GM21423 (cell line): ENCODE measurements around the gene AFAP1L2.

Experiments
- ATAC-seq: cut with Tn5 transposase; IDR thresholded peaks from one replicate; pipeline ENCODE4 v1.9.1; 2021; ENCODE audit warnings: mild to moderate bottlenecking, moderate library complexity; ENCODE audit not compliant: unreplicated experiment

AFAP1L2 gene, protein sequence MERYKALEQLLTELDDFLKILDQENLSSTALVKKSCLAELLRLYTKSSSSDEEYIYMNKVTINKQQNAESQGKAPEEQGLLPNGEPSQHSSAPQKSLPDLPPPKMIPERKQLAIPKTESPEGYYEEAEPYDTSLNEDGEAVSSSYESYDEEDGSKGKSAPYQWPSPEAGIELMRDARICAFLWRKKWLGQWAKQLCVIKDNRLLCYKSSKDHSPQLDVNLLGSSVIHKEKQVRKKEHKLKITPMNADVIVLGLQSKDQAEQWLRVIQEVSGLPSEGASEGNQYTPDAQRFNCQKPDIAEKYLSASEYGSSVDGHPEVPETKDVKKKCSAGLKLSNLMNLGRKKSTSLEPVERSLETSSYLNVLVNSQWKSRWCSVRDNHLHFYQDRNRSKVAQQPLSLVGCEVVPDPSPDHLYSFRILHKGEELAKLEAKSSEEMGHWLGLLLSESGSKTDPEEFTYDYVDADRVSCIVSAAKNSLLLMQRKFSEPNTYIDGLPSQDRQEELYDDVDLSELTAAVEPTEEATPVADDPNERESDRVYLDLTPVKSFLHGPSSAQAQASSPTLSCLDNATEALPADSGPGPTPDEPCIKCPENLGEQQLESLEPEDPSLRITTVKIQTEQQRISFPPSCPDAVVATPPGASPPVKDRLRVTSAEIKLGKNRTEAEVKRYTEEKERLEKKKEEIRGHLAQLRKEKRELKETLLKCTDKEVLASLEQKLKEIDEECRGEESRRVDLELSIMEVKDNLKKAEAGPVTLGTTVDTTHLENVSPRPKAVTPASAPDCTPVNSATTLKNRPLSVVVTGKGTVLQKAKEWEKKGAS

GRCh38 chr10:114404171-114405010 is at the start of gene AFAP1L2:
AFAP1L2 (minus strand) TSS chr10:114404502; CDS start chr10:114404455, 47 bp downstream.
- no peak for ATAC-seq

DNA sequence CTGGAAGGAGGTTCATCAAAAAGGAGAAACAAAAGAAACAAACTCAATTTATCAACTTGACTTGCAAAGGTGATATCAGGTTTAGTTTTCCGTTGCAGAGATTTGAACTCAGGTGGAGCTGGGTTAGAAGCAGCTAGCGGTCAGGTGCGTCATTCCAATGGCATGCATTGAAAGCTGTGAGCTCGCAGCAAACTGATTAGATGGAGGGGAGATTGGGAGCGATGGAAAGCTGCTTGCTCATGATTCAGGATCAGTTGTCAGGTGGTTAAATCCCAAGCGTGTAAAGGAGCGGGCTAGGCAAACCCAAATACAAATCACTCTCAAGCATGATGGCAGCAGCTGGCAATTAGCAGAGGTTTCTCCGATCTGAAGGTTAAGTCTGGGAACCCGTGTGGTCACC is 49.3 kb upstream of the AFAP1L2 start:
- ATAC-seq = no peak

DNA sequence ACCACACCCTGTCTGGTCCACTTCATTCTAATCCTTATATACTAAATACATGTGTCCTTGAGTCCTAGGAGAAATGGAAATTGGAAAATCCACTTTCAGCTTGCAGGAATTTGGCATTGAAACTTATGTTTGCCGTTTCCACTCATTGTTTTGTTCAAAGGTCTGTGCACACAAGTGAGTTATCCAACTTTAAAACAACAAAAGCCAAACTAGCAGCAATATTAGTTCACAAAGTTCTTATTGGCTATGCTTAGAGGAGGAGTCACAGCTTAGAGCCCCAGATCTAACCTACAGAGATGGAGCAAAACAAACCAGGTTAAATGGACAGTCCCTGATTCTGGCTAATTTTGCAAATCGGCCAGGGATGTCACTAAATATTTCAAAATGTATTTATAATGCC is 44.6 kb upstream of the AFAP1L2 start:
- ATAC-seq = no peak

- no peak for ATAC-seq
Observed at GRCh38 chr10:114445332-114445731, 41.0 kb upstream of the AFAP1L2 start.

GRCh38 chr10:114444819-114445218 is 40.5 kb upstream of the AFAP1L2 start:
- ATAC-seq = no peak

DNA sequence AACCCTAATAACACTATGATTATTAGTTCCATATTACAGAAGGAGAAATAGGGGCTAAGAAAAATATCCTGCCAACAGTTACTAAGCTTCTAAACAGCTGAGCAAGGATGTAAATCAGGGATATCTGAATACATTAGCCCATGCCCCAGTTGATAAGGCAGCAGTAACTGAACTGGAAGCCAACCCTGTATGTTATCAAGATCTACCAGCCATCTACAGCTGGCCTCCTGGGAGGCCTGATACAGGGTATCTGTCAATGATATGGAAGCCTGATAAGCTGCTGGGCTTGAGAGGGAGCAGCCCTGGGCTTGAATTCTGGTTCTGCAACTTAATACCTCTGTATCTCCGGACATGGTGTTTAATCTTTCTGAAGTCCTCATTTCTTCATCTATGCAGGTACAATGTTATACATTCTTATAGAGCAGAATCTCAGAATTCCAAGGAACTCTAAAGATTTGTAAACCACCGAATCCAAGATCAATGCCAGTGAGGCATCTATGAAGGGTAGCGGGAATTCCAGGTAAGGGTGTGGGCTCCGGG is 37.9 kb upstream of the AFAP1L2 start:
- ATAC-seq = no peak

- ATAC-seq = no peak
Observed at GRCh38 chr10:114441107-114441506, 36.8 kb upstream of the AFAP1L2 start.

DNA sequence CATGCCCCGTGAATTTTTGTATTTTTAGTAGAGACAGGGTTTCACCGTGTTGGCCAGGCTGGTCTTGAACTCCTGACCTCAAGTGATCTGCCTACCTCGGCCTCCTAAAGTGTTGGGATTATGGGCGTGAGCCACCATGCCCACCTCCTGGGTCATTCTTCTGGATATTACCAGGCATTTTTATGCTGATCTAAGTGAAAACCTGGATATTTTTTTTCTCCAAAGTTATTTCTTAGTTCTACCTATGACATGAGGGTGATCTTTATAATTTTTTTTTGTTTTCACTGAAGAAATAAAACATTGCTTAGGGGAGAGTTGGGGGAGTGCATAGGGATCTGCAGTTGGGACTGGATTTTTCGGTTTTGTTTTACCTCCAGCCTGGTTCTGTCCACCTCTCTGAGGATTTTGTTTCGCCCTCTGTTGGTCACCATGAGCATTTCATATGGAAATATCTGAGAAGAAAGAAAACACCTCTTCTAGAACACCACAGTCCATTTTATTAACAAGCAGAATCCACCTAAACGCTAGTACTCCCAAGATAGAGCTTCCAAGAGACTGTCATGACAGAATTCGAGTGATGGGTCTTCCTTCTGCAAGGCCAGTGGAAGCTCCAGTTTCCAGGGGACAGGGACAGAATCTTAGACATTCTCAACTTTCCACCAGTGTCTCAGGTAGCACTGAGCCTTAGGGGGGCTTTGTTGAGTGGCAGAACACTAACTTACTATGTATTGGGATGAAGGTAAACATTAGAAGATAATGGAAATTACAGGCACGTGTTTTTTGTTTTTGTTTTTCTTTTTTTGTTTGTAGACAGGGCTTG is 33.4 kb upstream of the AFAP1L2 start:
- no peak for ATAC-seq

DNA sequence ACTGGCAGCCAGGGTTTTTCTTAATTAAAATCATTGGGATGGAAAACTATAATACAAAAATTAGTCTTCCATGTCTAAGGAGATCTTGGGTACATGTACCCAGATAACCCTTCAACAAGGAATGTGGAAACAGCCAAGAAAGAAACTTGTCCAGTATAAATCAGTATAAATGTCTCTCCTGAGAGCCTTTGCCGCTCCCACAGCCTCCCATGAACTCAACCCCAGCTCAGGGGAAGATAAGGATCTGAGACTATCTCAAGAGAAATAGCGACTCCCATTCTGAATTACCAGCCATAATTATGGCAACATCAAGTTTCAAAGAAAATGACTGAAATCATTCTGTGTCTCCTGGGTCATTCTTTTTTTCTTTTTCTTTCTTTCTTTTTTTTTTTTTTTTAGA is 32.6 kb upstream of the AFAP1L2 start:
- no peak for ATAC-seq

GRCh38 chr10:114432566-114433093 is 28.3 kb upstream of the AFAP1L2 start:
- no peak for ATAC-seq

GRCh38 chr10:114431414-114432135 is 27.3 kb upstream of the AFAP1L2 start:
- ATAC-seq = no peak

- no peak for ATAC-seq
Observed at GRCh38 chr10:114430688-114431413, 26.5 kb upstream of the AFAP1L2 start.

GRCh38 chr10:114429581-114430335 is 25.5 kb upstream of the AFAP1L2 start:
- no peak for ATAC-seq

DNA sequence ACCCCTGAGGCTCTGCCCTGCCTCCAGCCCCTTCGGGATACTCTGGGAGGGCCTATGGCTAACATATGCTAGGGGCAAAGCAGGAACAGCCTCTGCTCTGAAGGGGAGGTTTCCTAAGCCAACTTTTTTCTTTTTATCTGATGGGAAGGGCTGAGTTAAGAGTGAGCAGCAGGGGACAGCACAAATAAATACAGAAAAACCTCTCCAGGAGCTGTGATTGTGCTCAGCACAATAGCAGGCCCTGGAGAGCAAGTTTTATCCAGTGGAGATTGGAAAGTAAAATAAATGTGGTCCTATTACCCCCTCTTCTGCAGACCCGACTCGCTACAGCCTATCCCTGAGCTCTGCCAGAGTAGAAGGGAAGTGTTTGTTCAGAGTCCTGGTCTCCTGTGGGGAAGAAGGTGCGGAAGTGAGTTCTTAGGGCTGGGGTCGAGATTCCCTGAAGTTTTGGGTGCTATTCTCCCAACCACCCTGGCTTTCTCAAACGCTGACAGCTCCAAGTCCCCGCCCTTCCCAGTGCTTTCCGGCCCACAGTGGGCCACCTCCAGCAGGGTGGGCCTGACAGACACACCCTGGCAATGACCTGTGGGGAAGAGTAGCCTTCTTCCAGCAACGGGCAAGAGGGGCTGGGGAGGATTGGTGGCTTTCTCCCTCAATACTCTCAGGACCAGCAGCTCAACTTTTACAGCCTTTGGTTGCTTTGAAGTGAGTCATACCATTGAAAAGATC is 23.0 kb upstream of the AFAP1L2 start:
- ATAC-seq = no peak

DNA sequence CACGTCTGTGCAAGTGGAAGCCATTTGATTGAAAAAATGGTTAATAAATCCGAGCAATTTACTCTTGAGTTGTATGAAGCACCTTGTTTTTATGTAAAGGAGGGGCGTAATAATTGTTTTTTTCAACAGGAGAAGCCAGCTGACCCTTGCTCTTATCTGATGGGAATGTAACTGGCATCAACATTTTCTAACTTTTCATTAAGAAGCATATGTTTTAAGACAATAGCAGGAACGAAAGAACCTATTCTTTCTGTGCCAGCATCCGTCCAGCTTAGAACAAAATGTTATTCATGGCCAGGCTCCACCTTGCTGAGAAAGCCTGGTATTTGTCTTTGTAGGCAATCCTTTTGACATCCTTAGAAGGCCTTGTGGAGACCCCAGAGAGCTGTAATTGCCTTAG is 22.2 kb upstream of the AFAP1L2 start:
- no peak for ATAC-seq

GRCh38 chr10:114420811-114421485 is 16.6 kb upstream of the AFAP1L2 start:
- ATAC-seq = no peak

DNA sequence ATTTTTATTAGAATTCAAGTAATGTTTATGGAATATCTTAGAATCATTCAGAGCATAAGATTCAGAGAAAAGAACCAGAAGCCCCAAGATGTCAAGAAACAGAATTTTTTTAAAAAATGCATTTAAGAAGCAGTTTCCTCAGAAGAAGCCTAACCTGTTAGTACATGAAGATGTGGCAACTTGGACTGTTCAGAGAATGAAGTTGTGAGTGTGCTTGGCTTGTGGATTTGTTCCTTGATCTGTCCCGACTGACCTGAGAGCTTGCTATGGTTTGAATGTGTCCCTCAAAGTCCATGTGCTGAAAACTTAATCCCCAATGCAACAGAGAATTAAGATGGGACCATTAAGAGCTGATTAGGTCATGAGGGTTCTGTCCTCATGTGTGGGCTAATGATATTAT is 13.8 kb upstream of the AFAP1L2 start:
- ATAC-seq = no peak
